Measurements from ENCODE around the gene FKBP2.
A peak's percentile ranks its signal among the peaks of the same experiment; 100 is the strongest.
"Not testable (repeated sequence)": the region's sequence is repeated elsewhere in the genome, so short reads cannot be mapped to it uniquely, and the experiment has no call there.

Gene FKBP2

DNA sequence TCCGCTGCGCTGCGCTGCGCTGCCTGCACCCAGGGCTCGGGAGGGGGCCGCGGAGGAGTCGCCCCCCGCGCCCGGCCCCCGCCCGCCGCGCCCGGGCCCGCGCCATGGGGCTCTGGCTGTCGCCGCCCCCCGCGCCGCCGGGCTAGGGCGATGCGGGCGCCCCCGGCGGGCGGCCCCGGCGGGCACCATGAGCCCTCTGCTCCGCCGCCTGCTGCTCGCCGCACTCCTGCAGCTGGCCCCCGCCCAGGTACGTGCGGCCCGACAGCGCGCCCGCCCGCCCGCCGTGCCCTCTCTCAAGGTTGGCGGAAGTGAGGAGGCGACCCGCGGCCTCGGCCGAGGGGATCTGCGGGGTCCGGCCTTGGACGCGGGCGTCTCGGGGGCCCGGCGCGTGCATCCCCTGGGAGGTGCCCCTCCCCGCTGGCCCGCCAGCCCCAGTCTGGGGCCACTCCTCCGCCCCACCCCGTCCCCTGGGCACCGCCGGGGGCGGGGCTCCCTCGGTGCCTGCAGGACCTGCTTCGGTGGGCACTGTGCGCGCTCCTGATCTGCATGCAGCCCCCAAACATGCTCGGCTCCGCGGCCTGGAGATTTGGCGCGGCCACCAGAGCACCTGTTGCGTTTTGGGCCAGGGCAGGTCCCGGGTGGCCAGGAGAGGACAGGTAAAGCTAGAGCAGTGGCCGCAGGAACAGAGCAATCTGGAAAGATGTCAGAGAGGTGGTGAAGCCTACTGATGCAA, 6.1 kb upstream of the FKBP2 start:
- no peak for DNase-seq

DNA sequence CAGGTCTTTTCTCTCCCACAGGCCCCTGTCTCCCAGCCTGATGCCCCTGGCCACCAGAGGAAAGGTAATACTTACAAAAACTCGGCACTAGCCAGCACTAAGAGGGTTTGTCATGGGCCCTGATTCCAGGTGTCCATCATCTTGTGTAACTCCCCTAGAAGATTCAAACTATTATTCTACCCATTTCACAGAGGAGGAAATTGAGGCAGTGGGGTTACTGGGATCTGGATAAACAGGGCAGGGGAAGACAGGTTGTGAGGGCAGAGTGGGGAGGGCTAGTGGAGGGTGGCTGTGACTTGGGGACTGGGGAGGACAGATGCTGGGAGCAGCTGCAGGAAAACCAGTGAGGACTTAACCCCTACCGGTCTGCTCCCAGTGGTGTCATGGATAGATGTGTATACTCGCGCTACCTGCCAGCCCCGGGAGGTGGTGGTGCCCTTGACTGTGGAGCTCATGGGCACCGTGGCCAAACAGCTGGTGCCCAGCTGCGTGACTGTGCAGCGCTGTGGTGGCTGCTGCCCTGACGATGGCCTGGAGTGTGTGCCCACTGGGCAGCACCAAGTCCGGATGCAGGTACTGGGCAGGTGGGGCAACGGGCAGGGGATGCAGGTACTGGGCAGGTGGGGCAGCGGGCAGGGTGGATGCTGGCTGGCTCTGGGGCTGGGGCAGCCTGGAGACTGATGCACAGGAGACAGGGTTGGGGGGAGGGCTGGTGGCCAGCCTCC, 5.3 kb upstream of the FKBP2 start:
- DNase-seq: no peak

DNA sequence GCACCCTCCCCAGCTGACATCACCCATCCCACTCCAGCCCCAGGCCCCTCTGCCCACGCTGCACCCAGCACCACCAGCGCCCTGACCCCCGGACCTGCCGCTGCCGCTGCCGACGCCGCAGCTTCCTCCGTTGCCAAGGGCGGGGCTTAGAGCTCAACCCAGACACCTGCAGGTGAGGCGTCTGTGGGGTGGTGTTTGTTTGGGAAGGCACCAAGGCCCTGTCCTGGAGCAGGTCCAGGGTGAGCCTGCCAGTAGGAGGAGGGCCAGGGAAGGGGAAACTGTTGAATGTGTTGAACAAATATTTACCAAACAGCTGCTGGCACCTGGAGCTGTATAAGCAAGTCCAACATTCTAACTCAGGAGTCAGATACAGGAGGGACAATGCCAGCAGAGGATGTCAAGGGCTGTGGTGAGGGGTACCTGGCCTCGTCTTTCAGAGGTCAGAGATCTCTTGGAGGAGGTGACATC, 3.4 kb upstream of the FKBP2 start:
- no peak for DNase-seq

DNA sequence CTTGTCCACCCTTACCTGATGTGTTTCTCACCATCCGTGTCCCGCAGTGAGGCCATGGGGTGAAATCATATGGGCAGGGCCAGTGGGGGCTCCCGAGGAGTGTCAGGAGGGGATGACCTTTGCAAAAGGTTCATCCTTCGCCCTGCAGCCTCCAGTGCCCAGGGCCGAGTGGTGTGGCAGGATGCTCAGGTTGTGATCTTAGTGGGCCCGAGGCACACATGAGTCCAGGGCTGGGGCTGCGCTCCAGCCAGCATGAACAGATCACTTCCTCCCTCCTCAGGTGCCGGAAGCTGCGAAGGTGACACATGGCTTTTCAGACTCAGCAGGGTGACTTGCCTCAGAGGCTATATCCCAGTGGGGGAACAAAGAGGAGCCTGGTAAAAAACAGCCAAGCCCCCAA, 2.8 kb upstream of the FKBP2 start:
- no peak for DNase-seq

DNA sequence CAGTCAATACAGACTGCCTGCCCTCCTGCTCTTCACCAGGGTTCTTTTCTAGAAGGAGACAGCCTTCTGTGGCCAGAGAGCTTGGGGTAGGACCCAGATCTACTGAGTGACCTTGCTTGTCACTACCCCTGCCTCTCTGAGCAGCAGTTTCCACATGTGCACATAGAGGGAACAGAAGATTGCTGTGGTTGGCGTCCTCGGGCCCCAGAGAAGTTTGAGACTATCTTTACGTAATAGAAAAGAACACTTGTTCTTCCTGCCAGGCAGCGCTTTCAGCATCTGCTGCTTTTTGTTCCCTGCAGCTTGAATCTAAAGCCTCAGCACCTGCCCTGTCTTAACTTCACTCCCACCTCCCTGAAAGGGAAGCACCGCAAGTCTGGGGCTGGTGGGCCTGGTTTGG, 1.9 kb upstream of the FKBP2 start:
- DNase-seq: no peak

DNA sequence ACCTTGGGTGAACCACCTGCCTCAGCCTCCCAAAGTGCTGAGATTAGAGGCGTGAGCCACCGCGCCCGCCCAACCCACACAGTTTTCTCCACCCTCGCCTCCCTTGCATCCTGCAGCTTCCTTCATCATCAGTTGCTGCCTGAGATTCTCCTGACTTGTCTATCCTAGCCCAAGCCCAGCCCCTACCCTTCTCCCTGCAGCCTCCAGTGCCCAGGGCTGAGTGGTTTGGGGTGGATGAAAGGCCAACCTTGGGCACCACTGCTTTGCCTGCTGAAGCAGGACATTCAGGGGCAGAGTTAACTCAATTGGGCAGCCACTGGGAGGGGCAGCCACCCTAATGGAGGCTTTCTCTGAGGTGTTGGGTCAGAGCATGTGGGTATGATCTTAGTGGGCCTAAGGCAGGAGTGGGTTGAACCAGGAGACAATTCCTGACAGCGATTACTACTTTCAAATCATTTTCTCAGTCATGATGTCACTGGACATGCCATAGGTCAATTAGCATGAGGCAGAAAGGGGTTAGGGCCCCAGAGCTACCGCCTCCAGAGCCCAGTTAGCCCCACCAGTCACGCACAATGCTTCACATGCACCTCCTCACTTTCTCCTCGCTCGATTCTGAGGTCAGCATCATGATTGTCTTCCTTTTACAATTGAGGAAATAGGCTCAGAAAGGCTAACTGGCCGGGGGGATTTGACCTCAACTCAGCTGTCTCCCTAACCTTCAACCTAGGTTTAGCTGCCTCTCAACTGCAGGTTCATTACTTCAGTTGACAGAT, 1.0 kb upstream of the FKBP2 start:
- no peak for DNase-seq

DNA sequence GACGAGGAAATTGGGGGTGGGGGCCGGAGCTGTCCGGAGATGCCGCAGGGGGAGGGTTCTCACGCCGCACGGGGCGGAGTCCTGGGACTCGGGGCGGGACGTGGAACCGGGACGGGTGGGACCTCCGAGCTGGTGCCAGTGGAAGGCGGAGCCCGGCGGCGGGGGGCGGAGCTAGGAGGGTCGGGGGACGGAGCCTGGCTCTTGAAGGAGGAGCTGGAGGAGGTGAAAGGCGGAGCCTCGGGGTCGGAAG, 271 bp downstream of the FKBP2 start:
- peak; percentile 100 for DNase-seq

DNA sequence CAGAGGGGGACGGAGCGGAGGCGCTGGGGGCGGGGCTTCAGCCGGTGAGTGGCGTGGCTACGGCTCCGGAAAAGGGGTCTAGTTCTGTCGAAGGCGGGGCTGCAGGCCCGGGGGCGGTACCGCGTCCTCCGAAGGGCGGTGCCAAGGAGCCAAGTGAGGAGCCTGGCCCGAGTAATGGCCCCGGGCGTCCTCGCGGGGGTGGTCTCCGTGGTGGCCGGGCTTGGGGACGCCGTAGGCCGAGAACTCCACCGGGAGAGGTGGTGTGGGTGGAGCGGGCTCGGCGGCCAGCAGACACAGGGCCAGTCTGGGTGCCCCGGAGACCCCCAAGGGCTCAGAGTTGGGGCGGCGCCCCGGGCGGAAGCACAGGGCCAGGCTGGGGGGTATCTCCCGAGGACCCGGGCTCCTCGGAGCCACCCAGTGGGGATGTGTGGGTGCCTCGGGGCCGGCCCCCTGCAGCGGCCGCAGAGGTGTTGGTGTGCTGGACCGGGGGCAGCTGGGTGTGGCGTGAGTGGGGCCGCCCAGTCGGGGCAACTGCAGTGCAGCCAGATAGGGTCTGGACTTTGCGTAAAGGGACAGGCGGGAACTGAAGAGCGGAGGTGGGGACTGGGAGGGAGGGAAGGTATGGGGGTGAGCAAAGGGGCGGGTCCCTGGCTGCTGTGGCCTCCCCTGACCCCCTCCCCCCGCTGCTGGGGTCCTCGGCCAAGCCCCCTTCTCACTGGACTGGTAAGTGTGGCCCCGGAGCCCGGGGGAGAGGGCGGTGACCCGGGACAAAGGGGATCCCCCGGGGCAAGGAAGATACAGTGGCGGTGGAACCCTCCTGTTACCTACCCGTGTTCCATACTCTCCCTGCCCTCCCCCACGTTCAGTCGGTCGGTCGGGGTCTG, 838 bp downstream of the FKBP2 start:
- peak; percentile 39 for DNase-seq

DNA sequence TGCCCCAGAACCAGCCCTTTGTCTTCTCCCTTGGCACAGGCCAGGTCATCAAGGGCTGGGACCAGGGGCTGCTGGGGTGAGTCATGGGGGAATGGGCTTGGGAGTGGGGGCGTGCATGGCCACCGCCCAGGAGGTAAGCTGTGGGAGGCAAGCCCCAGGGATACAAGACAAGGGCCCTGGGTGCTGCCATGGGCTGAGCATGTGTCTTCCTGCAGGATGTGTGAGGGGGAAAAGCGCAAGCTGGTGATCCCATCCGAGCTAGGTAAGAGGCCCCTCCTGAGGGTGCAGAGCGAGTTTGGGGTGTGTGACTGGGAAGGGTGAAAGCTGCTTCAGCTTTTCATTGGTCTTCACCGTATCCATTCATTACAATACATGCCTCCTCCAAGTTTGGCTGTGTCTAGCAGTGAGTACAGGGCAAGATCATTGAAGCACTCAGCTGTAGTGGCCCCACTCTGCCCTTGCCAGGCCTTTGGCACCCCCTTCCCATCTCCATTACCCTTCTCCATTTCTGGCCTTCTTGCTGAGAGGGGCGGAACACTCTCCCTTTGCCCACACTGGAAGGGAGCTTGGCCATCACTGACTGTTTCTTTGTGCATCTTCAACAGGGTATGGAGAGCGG, 2.5 kb downstream of the FKBP2 start:
- no peak for DNase-seq

DNA sequence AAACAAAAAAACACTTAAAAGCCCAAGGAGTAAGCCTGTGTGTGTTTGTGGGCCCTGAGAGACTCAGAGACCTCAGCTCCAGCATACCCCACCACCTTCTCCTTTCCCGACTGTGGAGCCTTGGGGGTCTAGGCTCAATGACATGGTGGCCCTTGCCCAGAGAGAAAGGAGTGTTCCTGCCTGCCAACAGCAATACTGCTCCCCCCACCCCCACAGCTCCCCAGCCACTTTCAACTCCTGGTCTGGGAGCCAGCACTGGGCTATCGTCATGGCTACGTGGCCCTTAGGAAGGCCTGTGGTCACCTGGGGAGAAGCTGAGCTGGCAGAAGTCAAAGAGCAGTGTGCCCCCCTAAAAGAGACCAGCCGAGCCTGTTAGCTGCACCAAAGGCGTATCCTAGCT, 3.2 kb downstream of the FKBP2 start:
- DNase-seq: no peak

DNA sequence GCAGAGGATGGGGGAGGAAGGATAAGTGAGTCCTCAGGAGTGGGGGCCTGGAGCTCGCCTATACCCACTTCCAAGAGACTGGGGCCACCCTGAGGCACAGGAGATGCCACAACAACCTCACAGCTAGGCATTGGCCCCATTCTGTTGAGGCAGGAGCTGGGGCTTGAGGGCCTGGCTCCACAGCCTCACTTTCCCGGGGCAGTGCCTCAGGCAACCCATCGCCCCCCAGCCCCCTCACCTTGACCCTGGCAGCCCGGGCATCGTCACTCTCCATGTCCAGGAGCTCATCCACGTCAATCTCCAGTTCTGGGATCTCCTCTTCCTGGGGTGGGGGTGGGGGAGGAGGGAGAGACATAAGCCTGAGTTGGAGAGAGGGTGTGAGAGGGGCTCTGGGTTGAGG, 4.1 kb downstream of the FKBP2 start:
- DNase-seq: no peak

DNA sequence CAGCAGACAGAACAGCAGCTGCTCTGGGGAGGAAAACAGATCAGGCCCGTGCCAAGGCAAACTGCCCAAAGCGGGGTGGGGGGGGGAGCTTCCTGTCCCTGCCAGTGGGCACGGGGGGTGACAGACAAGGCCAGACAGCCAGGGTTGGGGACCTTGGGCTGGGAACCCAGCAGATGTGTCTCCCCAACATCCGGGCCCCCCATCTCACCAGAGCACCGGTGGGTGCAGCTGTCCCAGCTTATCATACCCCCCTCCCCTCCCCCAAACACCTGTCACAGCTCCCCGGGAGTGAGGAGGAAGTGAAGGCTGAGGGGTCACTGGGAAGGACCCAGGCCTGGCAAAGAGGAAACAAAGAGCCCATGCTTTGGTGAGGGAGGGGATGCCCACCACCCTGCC, 4.5 kb downstream of the FKBP2 start:
- DNase-seq: no peak

DNA sequence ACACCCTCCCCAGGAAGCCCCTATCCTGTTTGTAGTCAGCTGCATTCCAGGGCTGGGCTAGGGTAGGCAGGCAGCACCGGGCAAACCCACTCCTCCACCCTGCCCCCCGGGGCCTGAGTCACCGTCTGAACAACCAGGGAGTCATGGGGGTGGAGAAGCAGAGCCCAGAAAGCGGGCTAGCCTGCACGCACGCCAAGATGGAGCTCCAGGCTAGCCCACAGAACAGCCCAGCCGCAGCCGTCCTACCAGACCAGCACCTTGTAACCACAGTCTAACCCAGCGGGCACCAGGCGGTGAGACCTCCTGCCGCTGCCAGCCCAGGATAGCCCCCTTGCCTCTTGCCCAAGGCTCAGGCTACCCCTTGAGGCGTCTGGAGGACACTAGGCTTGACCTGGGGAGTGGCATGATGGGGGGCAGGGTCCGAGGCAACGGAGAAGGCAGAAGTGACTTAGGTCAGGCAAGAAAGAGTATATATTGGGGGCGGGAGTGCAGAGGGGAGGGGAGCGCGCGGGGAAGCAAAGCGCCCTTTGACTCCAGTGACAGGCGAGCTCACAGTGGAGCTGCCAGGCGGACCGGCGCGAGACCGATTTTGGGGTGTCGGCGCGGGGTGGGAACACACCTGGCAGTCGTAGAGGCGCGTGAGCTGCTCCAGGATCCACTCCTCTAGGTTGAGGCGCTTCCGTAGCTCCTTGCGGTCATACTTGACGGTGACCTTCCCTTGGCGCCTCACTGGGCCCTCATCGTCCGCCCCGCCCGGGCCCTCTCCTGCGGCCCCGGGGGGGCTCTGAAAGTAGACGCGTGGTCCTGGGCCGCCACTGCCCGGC, 5.1 kb downstream of the FKBP2 start:
- peak; percentile 77 for DNase-seq

DNA sequence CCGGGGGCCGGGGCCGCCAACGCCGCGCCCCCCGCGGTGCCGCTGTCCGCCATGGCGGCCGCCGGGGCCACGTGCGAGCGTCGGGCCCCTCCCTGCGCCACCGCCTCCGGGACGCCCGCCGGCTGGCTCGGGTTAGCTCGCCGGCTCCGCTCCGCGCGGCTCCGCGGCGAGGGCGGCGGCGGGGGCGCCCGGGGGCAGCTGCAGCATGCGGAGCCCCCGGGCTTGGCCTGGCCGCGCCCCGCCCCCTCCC, 5.7 kb downstream of the FKBP2 start:
- DNase-seq: not testable (repeated sequence)

DNA sequence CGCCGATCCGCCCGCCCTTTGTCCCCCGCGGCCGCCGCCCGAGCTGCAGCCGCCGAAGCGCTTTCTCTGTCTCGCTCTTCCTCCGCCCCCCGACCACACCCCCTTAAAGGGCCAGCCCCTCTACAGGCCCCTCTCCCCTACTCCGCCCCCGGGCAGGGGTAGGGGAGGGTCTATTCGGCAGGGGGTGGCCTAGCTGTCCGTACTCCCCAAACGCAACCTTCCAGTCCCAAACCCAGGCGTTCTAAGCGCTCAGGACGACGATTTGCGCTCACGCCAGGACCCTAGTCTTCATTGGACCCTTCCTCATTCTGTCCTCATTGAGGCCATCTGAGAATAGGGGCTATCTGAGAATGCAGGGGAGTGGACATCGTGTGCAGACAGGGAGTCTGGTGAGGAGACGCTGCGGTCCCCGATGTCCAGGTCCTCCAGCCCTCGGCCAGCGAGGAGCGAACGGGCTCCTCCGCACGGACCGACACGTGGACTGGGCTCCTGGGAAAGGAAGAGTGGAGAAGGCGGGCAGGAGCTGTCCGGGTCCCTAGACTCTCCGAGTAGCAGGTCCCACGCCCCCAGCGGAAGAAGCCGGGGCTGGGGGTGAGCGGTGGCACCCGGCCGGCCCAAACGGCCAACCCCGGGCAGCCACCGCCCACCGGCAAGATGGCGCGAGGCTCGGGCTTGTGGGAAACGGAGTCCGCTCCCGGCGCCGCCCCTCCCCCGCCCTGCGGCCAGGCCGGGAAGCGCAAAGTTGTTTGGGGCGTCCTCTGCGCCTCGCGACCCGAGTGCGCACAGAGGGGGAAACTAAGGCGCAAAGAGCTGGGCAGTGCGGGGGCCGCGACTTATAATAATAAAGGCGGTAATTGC, 6.2 kb downstream of the FKBP2 start, which contains the start of gene PPP1R14B:
PPP1R14B (minus strand) TSS at position 73 of the 858 bp plus-strand sequence. CDS start 270 bp downstream, outside the sequence.
- DNase-seq: peak; percentile 90

DNA sequence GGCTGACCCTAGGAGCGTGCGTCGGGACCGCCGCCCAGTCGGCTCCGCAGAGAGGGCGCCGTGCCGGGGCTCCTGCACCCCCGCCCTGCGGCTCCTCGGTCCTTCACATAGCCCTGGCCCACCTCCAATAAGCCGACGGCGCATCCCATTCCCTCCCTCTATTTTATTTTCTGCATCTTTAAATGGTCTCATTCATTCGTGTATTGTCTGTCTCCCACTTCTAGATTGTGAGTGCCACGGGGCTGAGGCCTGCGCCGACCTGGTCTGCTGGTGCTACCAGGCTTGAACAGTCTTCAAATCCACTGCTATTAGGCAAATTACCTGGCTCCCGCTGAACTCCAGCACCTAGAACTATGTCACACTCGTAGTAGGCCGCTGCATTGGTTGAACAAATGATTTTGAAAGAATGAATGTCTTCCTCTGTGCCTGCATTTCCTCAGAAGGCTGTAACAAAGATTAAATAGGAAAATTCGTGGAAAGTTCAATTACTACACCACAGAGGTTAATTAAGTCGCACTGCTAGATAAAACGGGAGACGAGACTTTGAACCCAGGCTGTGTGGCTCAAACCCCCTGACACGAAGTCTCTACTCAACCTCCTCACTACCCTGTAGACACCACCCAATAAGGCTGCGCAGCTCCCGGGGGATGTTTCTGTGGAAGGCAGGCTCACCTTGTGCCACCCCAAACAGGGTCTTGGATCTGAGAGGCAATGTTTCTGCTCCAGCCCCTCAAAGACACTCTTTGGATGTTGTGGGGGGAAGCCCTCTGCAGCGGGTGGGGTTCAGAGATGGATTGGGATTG, 7.0 kb downstream of the FKBP2 start:
- DNase-seq: no peak

DNA sequence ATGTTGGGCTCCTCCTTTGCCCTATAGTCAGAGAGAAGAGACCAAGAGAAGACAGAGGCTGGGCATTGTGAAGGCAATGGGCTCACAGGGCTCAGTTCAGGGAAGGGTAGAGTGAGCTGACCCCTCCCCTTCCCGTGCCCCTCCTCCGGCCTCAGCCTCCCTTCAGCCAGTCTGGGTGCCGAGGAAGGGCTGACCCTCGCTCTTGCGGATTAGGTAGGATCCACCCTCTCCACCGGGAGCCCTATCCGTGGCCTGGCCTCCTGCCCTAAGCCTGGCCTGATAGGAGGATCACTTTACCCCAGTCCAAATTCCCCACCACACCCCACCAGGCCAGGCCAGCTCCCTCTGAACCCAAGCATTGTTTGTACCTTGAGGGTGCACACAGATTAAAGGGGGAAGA, 7.7 kb downstream of the FKBP2 start:
- no peak for DNase-seq

DNA sequence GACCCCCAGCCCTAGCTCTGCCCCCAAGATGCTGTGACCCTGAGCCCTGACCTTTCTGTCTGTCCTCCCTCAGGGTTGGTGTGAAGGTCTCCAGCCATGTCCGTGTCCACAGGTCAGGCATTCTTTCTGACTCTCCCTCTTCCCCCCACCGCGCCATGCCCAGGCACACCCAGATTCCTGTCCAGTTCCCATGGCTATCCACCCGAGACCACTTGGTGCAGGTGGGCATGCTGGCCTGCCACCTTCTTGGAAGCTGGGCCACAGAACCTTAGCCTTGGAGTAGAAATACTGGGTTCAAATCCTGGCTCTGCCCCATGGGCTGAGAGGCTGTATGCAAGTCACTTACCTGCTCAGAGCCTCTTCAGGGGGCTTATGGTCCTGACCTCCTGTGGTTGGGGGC, 8.1 kb downstream of the FKBP2 start:
- no peak for DNase-seq

DNA sequence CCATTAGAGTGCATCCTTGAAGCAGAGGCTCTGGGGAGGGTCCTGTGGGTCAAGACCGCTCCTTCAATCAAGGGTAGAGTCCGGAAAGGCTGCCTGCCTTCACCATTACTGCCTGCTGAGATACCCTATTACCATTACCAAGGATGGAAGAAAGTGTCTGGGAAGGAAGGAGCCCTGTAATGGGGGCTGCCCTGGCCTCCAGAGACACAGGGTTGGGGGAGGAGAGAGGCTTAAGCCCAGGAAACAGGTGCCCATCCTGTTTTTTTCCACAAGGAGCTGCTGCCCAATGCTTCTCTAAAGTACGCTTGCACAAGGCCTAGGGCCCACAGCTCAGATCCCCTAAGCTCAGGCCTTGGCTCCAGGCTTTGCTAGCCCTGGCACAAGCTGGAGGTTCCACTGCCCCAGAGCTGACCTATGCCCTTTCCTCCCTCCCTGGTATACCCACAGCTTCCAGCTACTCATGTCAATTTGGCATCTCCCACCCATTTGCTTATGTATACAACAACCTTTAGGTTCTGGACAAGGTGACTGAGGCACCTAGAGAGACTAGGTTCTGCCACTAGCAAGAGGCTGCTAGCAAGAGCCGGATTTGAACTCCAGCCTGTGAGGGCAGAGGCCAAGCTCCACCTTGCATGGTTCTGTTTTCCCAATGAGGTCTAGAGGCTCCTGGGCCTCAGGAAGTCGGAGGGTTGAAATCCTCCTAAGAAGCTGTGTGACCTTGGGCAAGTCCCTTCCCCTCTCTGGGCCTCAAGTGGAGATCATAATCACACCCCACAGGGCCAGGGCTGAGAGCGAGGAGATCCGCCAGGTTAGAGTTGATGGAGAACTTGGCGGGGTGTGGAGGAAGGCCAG, 8.9 kb downstream of the FKBP2 start:
- DNase-seq: no peak
